Rectal smooth muscle tissue (tissue), 1 donor: Measurements from ENCODE around the gene MRI1.

ENCODE experiments used
- H3K27ac ChIP-seq: one replicate; pipeline ENCODE4 v1.7.0; 2013; ENCODE audit warnings: low read depth, low read length, inconsistent platforms
- H3K27me3 ChIP-seq: one replicate; pipeline ENCODE4 v1.7.0; 2013; ENCODE audit warnings: low read length; ENCODE audit not compliant: control insufficient read depth, insufficient read depth
- H3K36me3 ChIP-seq: one replicate; pipeline ENCODE4 v1.7.0; 2013; ENCODE audit warnings: low read length; ENCODE audit not compliant: control insufficient read depth, insufficient read depth
- H3K4me1 ChIP-seq: one replicate; pipeline ENCODE4 v1.7.0; 2013; ENCODE audit warnings: low read length; ENCODE audit not compliant: control insufficient read depth, insufficient read depth
- H3K4me3 ChIP-seq: one replicate; pipeline ENCODE4 v1.7.0; 2013; ENCODE audit warnings: low read length
- H3K9ac ChIP-seq: one replicate; pipeline ENCODE4 v1.7.0; 2013; ENCODE audit warnings: low read length

MRI1 gene

DNA sequence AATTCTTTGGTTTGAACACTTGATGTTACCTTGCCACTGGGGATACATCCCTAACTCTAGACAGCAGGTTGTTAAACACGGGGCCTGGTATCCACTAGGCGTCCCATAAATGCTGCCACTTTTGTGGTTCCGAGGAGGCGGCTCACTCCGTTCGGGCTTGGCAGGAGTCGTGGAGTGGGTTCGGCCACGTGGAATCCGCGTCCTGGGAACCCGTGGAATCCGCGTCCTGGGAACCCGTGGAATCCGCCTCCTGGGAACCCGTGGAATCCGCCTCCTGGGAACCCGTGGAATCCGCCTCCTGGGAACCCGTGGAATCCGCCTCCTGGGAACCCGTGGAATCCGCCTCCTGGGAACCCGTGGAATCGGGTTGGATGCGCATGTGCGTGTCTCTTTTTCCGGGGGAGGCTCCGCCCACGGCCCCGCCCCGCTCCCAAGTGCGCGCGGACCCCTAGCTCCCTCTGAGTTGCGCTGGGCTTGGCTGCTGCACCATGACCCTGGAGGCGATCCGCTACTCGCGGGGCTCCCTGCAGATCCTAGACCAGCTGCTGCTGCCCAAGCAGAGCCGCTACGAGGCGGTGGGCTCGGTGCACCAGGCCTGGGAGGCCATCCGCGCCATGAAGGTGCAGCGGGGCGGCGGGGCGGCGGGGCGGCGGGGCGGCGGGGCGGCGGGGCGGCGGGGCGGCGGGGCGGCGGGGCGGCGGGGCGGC, at the start of gene MRI1:
Gene MRI1, plus strand, starts transcription at position 422 of the 707 bp plus-strand sequence. Its CDS starts 67 bp downstream, at position 489.
- Histone ChIP-seq H3K9ac (peak within 1 kb of the TSS; percentile 62), H3K27ac (peak within 1 kb of the TSS; percentile 67), H3K27me3 (no peaks in the 10 kb centered on the region), H3K36me3 (peaks cover 19% of the 10 kb centered on the region), H3K4me1 (peaks cover 5% of the 10 kb centered on the region), H3K4me3 (peak within 1 kb of the TSS; percentile 89)

DNA sequence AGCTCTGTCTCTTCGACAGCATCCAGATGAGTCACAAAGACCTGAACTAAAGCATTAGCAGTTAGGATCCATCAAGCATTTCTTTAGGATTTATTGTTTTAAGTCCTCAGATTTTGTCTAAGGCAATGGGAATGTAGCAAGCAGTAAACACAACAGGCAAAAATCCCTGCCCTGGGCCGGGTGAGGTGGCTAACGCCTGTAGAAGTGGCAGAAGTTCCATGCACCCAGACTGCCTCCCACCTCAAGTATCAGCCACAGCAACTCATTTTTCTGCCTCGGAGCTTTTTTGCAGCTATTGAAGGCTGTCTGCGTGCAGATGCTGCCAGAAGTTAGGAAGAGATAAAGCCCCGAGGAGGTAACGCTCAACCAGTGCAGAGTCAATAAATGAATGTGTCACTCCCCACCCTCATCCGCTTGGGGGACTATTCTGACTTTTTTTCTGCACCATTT, 47.1 kb upstream of the MRI1 start:
- Histone ChIP-seq H3K4me1 (no peaks in the 10 kb centered on the region), H3K27me3 (no peaks in the 10 kb centered on the region), H3K4me3 (no peak overlapping the region), H3K27ac (no peak overlapping the region), H3K36me3 (no peaks in the 10 kb centered on the region), H3K9ac (no peak overlapping the region)

DNA sequence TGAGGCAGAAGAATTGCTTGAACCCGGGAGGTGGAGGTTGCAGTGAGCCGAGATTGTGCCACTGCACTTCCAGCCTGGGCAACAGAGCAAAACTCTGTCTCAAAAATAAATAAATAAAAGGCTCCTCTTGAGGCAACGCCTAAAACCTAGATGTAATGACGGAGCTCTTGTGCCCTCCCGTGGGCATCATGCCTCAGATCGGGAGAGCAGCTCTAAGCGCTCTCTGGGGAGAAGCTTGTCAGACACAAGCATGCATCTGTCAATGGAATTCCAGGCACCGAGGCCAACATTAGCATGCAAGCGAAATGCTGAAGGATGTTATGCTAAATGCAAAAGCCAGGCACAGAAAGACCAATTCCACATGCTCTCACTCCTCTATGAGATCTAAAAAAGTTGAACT, 45.6 kb upstream of the MRI1 start:
- no peaks in the 10 kb centered on the region for H3K4me1 ChIP-seq
- H3K9ac ChIP-seq, result no peak overlapping the region
- no peak overlapping the region for H3K4me3 ChIP-seq
- H3K27ac ChIP-seq, result no peak overlapping the region
- no peaks in the 10 kb centered on the region for H3K27me3 ChIP-seq
- no peaks in the 10 kb centered on the region for H3K36me3 ChIP-seq

DNA sequence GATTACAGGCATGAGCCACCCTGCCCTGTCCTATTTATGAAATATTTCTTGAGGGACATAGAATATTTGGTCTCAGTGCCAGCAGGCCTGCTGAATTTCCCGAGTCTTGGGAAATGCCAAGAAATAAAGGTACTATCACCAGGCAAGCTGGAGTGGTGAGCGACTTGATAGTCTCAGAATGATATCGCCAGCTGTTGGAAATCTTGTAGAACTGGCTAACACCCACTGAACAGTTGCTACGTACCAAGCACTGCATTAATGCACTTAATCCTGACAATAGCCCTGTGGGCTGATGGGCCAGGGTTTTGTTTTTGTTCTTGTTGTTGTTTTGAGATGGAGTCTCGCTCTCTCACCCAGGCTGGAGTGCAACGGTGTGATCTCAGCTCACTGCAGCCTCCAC, 42.2 kb upstream of the MRI1 start:
- H3K4me3 ChIP-seq, result no peak overlapping the region
- no peaks in the 10 kb centered on the region for H3K4me1 ChIP-seq
- H3K36me3 ChIP-seq, result no peaks in the 10 kb centered on the region
- H3K9ac ChIP-seq, result no peak overlapping the region
- no peaks in the 10 kb centered on the region for H3K27me3 ChIP-seq
- H3K27ac ChIP-seq, result no peak overlapping the region

DNA sequence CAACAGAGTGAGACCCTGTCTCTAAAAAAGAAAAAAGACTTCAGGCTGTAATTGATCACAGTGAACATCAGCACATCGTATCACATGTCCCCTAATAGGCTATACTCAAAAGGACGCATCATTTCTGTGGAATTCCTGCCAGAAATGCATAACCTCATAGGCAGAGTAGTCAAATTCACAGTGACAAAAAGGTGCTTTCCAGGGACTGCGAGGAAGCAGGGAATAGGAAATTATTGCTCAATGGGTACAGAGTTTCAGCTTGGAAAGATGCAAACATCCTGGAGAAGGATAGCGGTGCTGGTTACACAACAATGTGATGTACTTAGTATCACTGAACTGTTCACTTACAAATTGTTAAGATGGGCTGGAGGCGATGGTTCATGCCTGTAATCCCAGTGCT, 41.1 kb upstream of the MRI1 start:
- Histone ChIP-seq H3K4me1 (no peaks in the 10 kb centered on the region), H3K36me3 (no peaks in the 10 kb centered on the region), H3K4me3 (no peak overlapping the region), H3K27me3 (no peaks in the 10 kb centered on the region), H3K9ac (no peak overlapping the region), H3K27ac (no peak overlapping the region)

DNA sequence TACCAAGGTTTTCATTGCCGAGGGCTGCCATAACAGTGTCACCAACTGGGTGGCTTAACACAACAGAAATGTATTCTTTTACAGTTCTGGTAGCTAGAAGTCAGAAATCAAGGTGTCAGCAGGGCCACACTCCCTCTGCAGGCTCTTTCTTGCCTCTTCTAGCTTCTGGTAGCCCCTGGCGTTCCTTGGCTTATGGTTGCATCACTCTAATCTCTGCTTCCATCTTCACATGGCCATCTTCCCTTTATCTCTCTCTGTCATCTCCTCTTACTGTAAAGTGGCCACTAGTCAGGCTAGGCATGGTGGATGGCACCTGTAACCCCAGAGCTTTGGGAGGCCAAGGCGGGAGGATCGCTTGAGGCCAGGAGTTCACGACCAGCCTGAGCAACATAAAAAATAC, 38.0 kb upstream of the MRI1 start:
- Histone ChIP-seq H3K27me3 (no peaks in the 10 kb centered on the region), H3K4me3 (no peak overlapping the region), H3K36me3 (no peaks in the 10 kb centered on the region), H3K27ac (no peak overlapping the region), H3K4me1 (no peaks in the 10 kb centered on the region), H3K9ac (no peak overlapping the region)

DNA sequence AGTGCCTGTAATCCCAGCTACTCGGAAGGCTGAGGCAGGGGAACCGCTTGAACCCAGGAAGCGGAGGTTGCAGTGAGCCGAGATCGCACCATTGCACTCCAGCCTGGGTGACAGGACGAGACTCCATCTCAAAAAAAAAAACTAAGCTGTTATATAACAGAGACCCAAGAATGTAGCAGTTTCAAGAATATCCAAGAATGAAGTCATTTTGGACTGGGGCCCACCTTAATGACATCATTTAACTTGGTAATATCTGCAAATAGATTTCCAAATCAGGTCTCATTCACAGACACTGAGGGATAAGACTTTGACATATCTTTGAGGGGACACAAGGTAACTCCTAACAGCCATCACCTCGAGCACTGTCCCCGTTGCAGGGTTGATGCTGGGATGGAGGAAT, 36.5 kb upstream of the MRI1 start:
- H3K27me3 ChIP-seq, result no peaks in the 10 kb centered on the region
- no peak overlapping the region for H3K9ac ChIP-seq
- no peak overlapping the region for H3K4me3 ChIP-seq
- H3K36me3 ChIP-seq, result no peaks in the 10 kb centered on the region
- peaks cover 5% of the 10 kb centered on the region for H3K4me1 ChIP-seq
- H3K27ac ChIP-seq, result no peak overlapping the region

DNA sequence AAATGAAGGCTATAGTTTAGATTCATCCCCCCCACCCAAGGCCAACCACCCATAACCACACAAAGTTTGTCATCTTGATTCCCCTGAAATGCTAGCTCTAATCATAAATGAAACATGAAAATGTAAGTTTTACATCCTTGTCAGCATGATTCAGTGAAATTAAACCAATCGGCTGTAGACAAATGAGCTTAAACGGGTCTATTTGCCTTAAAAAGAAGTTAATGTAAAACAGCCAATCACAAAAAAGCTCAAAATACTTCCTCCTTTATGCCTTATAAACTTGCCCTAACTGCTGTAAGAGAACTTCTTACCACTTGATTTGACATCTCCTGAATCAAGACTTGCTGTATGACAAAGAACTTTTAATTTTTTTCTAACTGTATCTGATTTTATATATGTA, 34.5 kb upstream of the MRI1 start:
- peaks cover 5% of the 10 kb centered on the region for H3K4me1 ChIP-seq

DNA sequence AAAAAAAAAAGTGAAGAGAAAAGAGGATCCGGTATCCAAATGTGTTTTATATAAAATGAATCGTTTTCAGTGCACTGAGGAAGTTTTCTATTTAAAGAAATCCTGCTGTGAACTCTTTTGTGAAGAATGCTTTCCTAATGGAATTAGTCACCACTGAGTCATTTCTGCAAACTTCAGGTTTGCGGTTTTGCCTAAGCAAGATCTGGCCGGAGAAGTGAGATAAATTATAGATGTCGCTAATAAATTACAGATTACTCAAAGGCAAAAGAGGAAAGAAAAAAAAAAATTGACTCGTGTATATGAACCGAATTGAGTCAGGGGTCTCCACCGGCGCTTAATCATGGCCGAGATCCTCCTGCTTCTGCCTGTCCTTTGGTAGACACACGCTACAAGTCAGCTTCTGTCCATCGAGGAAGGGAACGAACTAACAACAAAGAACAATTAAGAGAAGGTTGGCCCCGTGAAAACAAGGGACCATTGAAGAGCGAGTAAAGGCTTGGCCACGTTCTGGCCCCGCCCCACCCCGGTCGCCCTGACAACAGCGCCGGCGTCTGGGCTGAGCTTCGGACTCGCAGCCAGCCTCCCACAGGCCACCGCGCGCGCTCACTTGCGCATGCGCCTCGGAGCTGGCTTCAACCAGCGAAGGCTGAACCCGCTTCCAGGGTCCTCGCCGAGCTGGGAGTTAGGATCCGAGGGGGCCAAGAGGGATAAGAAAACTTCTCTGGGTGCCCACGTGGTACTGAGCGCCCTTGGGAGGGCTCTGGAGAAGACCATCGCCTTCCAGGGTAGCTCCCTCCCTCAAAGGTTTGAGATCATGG, 33.0 kb upstream of the MRI1 start:
- Histone ChIP-seq H3K36me3 (no peaks in the 10 kb centered on the region), H3K4me1 (peaks cover 5% of the 10 kb centered on the region), H3K4me3 (peak overlapping the region; percentile 74), H3K9ac (peak overlapping the region; percentile 50), H3K27me3 (no peaks in the 10 kb centered on the region), H3K27ac (peak overlapping the region; percentile 77)

More for the DNA sequence above, 34.5 kb upstream of the MRI1 start:
- no peaks in the 10 kb centered on the region for H3K36me3 ChIP-seq
- H3K27me3 ChIP-seq, result no peaks in the 10 kb centered on the region
- H3K27ac ChIP-seq, result peak overlapping the region; percentile 3
- H3K9ac ChIP-seq, result no peak overlapping the region
- no peak overlapping the region for H3K4me3 ChIP-seq

DNA sequence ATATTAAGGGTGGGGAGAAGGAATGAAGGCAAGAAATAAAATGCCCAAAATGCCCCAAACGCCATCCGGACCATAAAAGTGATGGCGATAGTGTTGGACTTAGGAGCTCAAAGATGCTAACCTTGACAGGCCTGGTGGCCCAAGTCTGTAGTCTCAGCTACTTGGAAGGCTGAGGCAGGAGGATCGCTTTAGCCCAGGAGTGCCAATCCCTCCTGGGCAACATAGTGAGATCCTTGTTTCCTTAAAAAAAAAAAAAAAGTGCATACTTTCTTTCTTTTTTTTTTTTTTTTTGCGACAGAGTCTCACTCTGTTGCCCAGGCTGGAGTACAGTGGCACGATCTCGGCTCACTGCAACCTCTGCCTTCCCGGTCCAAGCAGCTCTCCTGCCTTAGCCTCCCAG, 32.0 kb upstream of the MRI1 start:
- no peak overlapping the region for H3K9ac ChIP-seq
- H3K4me3 ChIP-seq, result peak overlapping the region; percentile 74
- peaks cover 5% of the 10 kb centered on the region for H3K4me1 ChIP-seq
- H3K27ac ChIP-seq, result no peak overlapping the region
- H3K27me3 ChIP-seq, result no peaks in the 10 kb centered on the region
- H3K36me3 ChIP-seq, result no peaks in the 10 kb centered on the region

DNA sequence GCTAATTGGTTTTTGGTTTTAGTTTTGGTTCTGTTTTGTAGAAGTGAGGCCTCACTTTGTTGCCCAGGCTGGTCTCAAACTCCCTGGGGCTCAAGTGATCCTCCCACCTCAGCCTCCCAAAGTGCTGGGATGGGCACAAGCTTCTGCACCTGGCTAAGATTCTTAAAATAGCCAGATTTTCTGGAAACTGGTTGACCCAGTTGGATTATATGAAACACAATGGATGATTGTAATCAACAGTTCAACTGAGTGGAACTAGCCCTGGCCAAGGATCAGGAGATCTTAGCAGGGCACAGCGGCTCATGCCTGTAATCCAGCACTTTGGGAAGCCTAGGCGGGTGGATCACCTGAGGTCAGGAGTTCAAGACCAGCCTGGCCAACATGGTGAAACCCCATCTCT, 29.6 kb upstream of the MRI1 start:
- Histone ChIP-seq H3K4me3 (no peak overlapping the region), H3K9ac (no peak overlapping the region), H3K36me3 (no peaks in the 10 kb centered on the region), H3K4me1 (peaks cover 5% of the 10 kb centered on the region), H3K27me3 (no peaks in the 10 kb centered on the region), H3K27ac (no peak overlapping the region)

DNA sequence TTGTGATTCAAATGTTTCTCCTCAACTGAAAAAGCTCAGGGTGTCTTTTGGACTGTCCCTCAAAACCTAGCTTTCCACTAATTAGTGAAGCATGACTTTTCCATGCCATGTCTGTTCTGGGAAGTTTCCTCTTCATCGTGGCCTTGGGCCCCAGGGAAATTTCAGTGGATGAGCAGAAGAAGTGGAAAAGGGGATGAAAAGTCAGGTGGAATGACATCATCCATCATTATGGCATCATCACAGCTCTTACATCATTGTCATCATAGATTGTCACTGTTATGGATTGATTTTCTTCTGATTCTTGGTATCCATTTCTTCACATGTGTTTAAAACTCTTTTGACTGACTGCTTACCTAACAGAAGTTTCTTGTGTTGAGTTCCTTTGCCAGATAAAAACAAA, 26.2 kb upstream of the MRI1 start:
- Histone ChIP-seq H3K4me1 (no peaks in the 10 kb centered on the region), H3K9ac (no peak overlapping the region), H3K27me3 (no peaks in the 10 kb centered on the region), H3K27ac (no peak overlapping the region), H3K36me3 (no peaks in the 10 kb centered on the region), H3K4me3 (no peak overlapping the region)
